ENCODE measurements around the gene CFLAR. TPM values are rescaled to one million over a fixed set of nuclear protein-coding genes. Genes with fewer than 3 reads are reported as not detected.

Gene CFLAR
- polyA plus RNA-seq, 1 donor from 2014 or later: 1.6 TPM

DNA sequence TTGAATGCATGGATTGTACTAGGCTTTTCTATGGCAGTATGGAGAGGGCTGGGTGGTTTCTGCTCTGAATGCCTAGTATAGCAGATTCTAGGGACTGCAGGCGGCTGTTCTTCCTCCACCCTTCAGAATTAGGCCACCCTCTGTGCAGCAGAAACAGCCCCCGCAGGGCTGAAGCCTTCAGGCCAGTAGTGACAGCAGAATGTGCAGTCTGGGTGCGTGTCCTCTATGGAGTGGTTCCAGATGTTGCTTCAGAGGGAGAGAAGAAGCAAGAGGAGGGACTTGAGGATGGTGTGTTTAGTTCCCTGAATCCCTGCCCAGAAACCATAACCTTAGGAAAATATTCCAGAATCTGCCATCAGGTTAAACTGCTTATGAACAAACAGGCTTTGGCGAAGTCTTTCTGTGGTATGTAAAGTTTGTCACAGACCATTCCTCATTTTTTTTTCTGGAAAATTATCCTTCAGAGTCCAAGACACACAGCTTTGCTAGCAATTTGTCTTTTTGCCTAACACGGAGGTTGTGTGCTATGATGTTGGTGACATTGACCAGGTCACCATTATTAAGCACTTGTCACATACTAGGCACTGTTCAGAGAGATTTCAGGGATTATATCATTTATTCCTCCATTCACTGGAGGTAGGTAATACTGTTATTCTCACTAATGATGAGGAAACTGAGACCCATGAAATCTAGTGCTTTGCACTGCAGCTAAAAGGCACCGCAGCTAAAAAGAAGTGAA is 88.1 kb downstream of the CFLAR start:
- Histone ChIP-seq H3K79me2 (replicated peaks; ENCODE audit: insufficient read depth, low read length) (no peaks in the 10 kb centered on the region), H2AFZ (ENCODE audit: low read depth, low read length) (no peak overlapping the region), H3K9me3 (ENCODE audit: low read length) (no peaks in the 10 kb centered on the region), H3F3A (ENCODE audit: insufficient read depth, low read length, poor library complexity, severe bottlenecking) (no peaks in the 10 kb centered on the region), H3K36me3 (ENCODE audit: insufficient read depth, low read length) (no peaks in the 10 kb centered on the region), H3K27ac (ENCODE audit: low read length) (no peak overlapping the region), H3K4me2 (ENCODE audit: low read length) (no peak overlapping the region), H4K20me1 (ENCODE audit: insufficient read depth) (no peaks in the 10 kb centered on the region), H3K4me3 (ENCODE audit: low read length) (no peak overlapping the region), H3K9me2 (ENCODE audit: insufficient read depth, low read length) (no peaks in the 10 kb centered on the region), H3K27me3 (ENCODE audit: insufficient read depth, low read depth, low read length) (no peaks in the 10 kb centered on the region), H3K9ac (ENCODE audit: low read length) (no peak overlapping the region)
- TF ChIP-seq, protein P1, sequence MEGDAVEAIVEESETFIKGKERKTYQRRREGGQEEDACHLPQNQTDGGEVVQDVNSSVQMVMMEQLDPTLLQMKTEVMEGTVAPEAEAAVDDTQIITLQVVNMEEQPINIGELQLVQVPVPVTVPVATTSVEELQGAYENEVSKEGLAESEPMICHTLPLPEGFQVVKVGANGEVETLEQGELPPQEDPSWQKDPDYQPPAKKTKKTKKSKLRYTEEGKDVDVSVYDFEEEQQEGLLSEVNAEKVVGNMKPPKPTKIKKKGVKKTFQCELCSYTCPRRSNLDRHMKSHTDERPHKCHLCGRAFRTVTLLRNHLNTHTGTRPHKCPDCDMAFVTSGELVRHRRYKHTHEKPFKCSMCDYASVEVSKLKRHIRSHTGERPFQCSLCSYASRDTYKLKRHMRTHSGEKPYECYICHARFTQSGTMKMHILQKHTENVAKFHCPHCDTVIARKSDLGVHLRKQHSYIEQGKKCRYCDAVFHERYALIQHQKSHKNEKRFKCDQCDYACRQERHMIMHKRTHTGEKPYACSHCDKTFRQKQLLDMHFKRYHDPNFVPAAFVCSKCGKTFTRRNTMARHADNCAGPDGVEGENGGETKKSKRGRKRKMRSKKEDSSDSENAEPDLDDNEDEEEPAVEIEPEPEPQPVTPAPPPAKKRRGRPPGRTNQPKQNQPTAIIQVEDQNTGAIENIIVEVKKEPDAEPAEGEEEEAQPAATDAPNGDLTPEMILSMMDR (IDR thresholded peaks at IDR 0.05; ENCODE audit: poor library complexity, severe bottlenecking): no peak
- TF ChIP-seq SMC3 (conservative IDR thresholded peaks at IDR 0.05; ENCODE audit: poor library complexity) (no peak), EZH2 (IDR thresholded peaks at IDR 0.05; ENCODE audit: borderline replicate concordance, insufficient read depth, low read length, poor library complexity, severe bottlenecking) (no peak), POLR2AphosphoS5 (IDR thresholded peaks at IDR 0.05) (no peak), RAD21 (conservative IDR thresholded peaks at IDR 0.05) (no peak), EP300 (conservative IDR thresholded peaks at IDR 0.05; ENCODE audit: poor library complexity, severe bottlenecking) (no peak), MXI1 (conservative IDR thresholded peaks at IDR 0.05; ENCODE audit: poor library complexity, severe bottlenecking) (no peak), TAF1 (IDR thresholded peaks at IDR 0.05; ENCODE audit: low read depth) (no peak)
- TF ChIP-seq, protein P2, sequence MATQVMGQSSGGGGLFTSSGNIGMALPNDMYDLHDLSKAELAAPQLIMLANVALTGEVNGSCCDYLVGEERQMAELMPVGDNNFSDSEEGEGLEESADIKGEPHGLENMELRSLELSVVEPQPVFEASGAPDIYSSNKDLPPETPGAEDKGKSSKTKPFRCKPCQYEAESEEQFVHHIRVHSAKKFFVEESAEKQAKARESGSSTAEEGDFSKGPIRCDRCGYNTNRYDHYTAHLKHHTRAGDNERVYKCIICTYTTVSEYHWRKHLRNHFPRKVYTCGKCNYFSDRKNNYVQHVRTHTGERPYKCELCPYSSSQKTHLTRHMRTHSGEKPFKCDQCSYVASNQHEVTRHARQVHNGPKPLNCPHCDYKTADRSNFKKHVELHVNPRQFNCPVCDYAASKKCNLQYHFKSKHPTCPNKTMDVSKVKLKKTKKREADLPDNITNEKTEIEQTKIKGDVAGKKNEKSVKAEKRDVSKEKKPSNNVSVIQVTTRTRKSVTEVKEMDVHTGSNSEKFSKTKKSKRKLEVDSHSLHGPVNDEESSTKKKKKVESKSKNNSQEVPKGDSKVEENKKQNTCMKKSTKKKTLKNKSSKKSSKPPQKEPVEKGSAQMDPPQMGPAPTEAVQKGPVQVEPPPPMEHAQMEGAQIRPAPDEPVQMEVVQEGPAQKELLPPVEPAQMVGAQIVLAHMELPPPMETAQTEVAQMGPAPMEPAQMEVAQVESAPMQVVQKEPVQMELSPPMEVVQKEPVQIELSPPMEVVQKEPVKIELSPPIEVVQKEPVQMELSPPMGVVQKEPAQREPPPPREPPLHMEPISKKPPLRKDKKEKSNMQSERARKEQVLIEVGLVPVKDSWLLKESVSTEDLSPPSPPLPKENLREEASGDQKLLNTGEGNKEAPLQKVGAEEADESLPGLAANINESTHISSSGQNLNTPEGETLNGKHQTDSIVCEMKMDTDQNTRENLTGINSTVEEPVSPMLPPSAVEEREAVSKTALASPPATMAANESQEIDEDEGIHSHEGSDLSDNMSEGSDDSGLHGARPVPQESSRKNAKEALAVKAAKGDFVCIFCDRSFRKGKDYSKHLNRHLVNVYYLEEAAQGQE (IDR thresholded peaks at IDR 0.05; ENCODE audit: borderline replicate concordance): no peak

DNA sequence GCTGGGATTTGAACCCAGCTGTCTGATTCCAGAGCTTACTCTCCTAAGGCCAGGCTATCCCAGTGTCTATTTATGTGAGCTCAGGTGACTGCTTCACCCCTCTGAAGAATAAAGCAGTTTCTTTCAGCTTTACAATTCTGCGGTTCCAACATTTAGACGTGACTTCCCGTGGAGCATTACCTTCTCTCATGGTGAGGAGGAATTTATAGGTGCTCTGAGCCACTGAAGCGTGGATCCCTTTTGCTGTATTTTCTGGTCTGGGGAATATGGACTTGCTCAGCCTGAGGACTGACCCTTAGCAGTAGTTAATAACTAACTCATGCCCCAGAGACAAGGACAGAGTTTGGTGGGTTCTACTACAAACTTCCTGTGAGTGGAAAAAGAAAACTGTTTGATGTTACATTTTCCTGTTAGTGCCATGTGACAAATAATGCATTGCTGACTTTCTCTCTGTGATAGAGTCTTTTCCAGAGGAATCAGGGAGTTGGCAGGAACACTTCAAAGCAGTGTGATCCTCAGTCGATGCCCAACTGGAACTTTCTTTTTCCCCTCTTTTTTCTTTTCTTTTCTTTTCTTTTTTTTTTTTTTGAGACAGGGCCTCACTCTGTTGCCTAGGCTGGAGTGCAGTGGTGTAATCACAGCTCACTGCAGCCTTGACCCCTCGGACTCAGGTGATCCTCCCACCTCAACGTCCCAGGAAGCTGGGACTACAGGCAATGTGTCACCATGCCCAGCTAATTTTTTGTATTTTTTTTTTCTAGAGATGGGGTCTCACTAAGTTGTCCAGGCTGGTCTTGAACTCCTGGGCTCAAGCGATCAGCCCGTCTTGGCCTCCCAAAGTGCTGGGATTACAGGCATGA is 88.9 kb downstream of the CFLAR start:
- no peaks in the 10 kb centered on the region for H3F3A ChIP-seq (ENCODE audit: insufficient read depth, low read length, poor library complexity, severe bottlenecking)
- H3K4me3 ChIP-seq (ENCODE audit: low read length): no peak overlapping the region
- no peaks in the 10 kb centered on the region for H4K20me1 ChIP-seq (ENCODE audit: insufficient read depth)
- no peaks in the 10 kb centered on the region for H3K9me3 ChIP-seq (ENCODE audit: low read length)
- H3K9me2 ChIP-seq (ENCODE audit: insufficient read depth, low read length): no peaks in the 10 kb centered on the region
- H2AFZ ChIP-seq (ENCODE audit: low read depth, low read length): no peak overlapping the region
- H3K4me2 ChIP-seq (ENCODE audit: low read length): no peak overlapping the region
- H3K36me3 ChIP-seq (ENCODE audit: insufficient read depth, low read length): no peaks in the 10 kb centered on the region
- no peaks in the 10 kb centered on the region for H3K27me3 ChIP-seq (ENCODE audit: insufficient read depth, low read depth, low read length)
- no peak overlapping the region for H3K27ac ChIP-seq (ENCODE audit: low read length)
- TF ChIP-seq MXI1 (conservative IDR thresholded peaks at IDR 0.05; ENCODE audit: poor library complexity, severe bottlenecking) (no peak), RAD21 (conservative IDR thresholded peaks at IDR 0.05) (no peak), EZH2 (IDR thresholded peaks at IDR 0.05; ENCODE audit: borderline replicate concordance, insufficient read depth, low read length, poor library complexity, severe bottlenecking) (no peak), POLR2AphosphoS5 (IDR thresholded peaks at IDR 0.05) (no peak), EP300 (conservative IDR thresholded peaks at IDR 0.05; ENCODE audit: poor library complexity, severe bottlenecking) (no peak), SMC3 (conservative IDR thresholded peaks at IDR 0.05; ENCODE audit: poor library complexity) (no peak), TAF1 (IDR thresholded peaks at IDR 0.05; ENCODE audit: low read depth) (no peak)
- TF ChIP-seq, protein P2 (IDR thresholded peaks at IDR 0.05; ENCODE audit: borderline replicate concordance): no peak
- TF ChIP-seq, protein P1 (IDR thresholded peaks at IDR 0.05; ENCODE audit: poor library complexity, severe bottlenecking): no peak
- no peak overlapping the region for H3K9ac ChIP-seq (ENCODE audit: low read length)
- no peaks in the 10 kb centered on the region for H3K79me2 ChIP-seq (replicated peaks; ENCODE audit: insufficient read depth, low read length)

Measured in neural cell (in vitro differentiated cells).